ENCODE data around the gene ATL1. TPM values are rescaled to one million over a fixed set of nuclear protein-coding genes. Genes with fewer than 3 reads are reported as not detected.

Gene ATL1
- total RNA-seq, result 23.3 TPM

- DNase-seq (ENCODE audit: low spot score) (peak; percentile 87), ATAC-seq (peak; percentile 94)
- intact Hi-C loops (cut with DNase I), result no loop called here
Observed at GRCh38 chr14:50559990-50560930, at the start of gene ATL1. ATL1 (plus strand) TSS chr14:50560145; CDS start chr14:50560266, 121 bp downstream.

GRCh38 chr14:50510157-50510556, 49.8 kb upstream of the ATL1 start:
- DNase-seq (ENCODE audit: low spot score), result no peak
- no peak for ATAC-seq
- intact Hi-C loops (cut with DNase I), result no loop called here

GRCh38 chr14:50512463-50512862, 47.5 kb upstream of the ATL1 start:
- ATAC-seq, result no peak

GRCh38 chr14:50516091-50516490, 43.9 kb upstream of the ATL1 start:
- DNase-seq (ENCODE audit: low spot score) (no peak), ATAC-seq (no peak)
- intact Hi-C loops (cut with DNase I), result no loop called here

More at GRCh38 chr14:50512463-50512862, 47.5 kb upstream of the ATL1 start:
- DNase-seq (ENCODE audit: low spot score), result no peak
- intact Hi-C loops (cut with DNase I), result no loop called here

GRCh38 chr14:50520947-50521815, 38.8 kb upstream of the ATL1 start:
- DNase-seq (ENCODE audit: low spot score) (no peak), ATAC-seq (peak; percentile 77)
- intact Hi-C loops (cut with DNase I), result no loop called here

GRCh38 chr14:50521912-50522341, 38.0 kb upstream of the ATL1 start:
- intact Hi-C loops (cut with DNase I), result no loop called here
- DNase-seq (ENCODE audit: low spot score) (no peak), ATAC-seq (no peak)

- ATAC-seq (no peak), DNase-seq (ENCODE audit: low spot score) (no peak)
- intact Hi-C loops (cut with DNase I), result no loop called here
Observed at GRCh38 chr14:50523271-50524041, 36.5 kb upstream of the ATL1 start.

- intact Hi-C loops (cut with DNase I), result no loop called here
- DNase-seq (ENCODE audit: low spot score) (no peak), ATAC-seq (no peak)
Observed at GRCh38 chr14:50524060-50524459, 35.9 kb upstream of the ATL1 start.

- no peak for ATAC-seq
- intact Hi-C loops (cut with DNase I), result no loop called here
- no peak for DNase-seq (ENCODE audit: low spot score)
Observed at GRCh38 chr14:50524731-50525515, 35.0 kb upstream of the ATL1 start.

GRCh38 chr14:50528000-50528399, 31.9 kb upstream of the ATL1 start:
- no peak for DNase-seq (ENCODE audit: low spot score)
- ATAC-seq, result no peak
- intact Hi-C loops (cut with DNase I), result no loop called here

GRCh38 chr14:50529288-50530179, 30.4 kb upstream of the ATL1 start:
- intact Hi-C loops (cut with DNase I), result loop anchor here (5.0 kb wide), 1 partner anchor 382 kb away; no protein-coding TSS in a partner anchor
- ATAC-seq (no peak), DNase-seq (ENCODE audit: low spot score) (no peak)

- DNase-seq (ENCODE audit: low spot score) (no peak), ATAC-seq (no peak)
- intact Hi-C loops (cut with DNase I), result loop anchor here (5.0 kb wide), 1 partner anchor 383 kb away; no protein-coding TSS in a partner anchor
Observed at GRCh38 chr14:50530358-50530757, 29.6 kb upstream of the ATL1 start.

GRCh38 chr14:50530794-50531365, 29.1 kb upstream of the ATL1 start:
- DNase-seq (ENCODE audit: low spot score), result no peak
- no peak for ATAC-seq
- intact Hi-C loops (cut with DNase I), result loop anchor here (5.0 kb wide), 1 partner anchor 384 kb away; no protein-coding TSS in a partner anchor

GRCh38 chr14:50531595-50532501, 28.1 kb upstream of the ATL1 start:
- intact Hi-C loops (cut with DNase I), result loop anchor here (2.0 to 5.0 kb wide), 2 partner anchors 211 to 385 kb away; no protein-coding TSS in a partner anchor
- DNase-seq (ENCODE audit: low spot score) (peak; percentile 77), ATAC-seq (peak; percentile 31)

GRCh38 chr14:50532502-50533240, 27.3 kb upstream of the ATL1 start, which contains the start of gene MAP4K5:
MAP4K5 (minus strand) TSS chr14:50532569; CDS start chr14:50532049, 520 bp downstream.
- DNase-seq (ENCODE audit: low spot score), result peak; percentile 94
- peak; percentile 99 for ATAC-seq
- intact Hi-C loops (cut with DNase I), result loop anchor here (2.0 to 5.0 kb wide), 2 partner anchors 212 to 385 kb away; no protein-coding TSS in a partner anchor
